GM12878 (cell line): ENCODE results near the gene SYNGAP1. TPM values are rescaled to one million over a fixed set of nuclear protein-coding genes. Genes with fewer than 3 reads are reported as not detected.

Experiments
- BACH1 ChIP-seq: fragments of 450-650 bp; IDR thresholded peaks from 2 replicates; pipeline ENCODE4 v1.6.1; 2017; ENCODE audit warnings: mild to moderate bottlenecking, borderline replicate concordance
- GABPA ChIP-seq: IDR thresholded peaks from 2 replicates; pipeline ENCODE4 v1.6.1; 2014; ENCODE audit warnings: antibody characterized with exemption, low read depth, mild to moderate bottlenecking, inconsistent platforms
- GATAD2B ChIP-seq: fragments of 450-650 bp; conservative IDR thresholded peaks from 2 replicates; pipeline ENCODE4 v1.6.1; 2017; ENCODE audit warnings: low read depth, mild to moderate bottlenecking, moderate library complexity
- HDGF ChIP-seq: fragments of 450-650 bp; IDR thresholded peaks from 2 replicates; pipeline ENCODE4 v1.6.1; 2016; ENCODE audit warnings: antibody characterized with exemption
- KAT2A ChIP-seq: conservative IDR thresholded peaks from 2 replicates; pipeline ENCODE4 v1.6.1; 2011; ENCODE audit warnings: low read depth, low read length; ENCODE audit not compliant: control insufficient read depth
- LARP7 ChIP-seq: fragments of 450-650 bp; IDR thresholded peaks from 2 replicates; pipeline ENCODE4 v1.6.1; 2017; ENCODE audit warnings: mild to moderate bottlenecking
- NBN ChIP-seq: fragments of 450-650 bp; IDR thresholded peaks from 2 replicates; pipeline ENCODE4 v1.6.1; 2016
- NR2F1 ChIP-seq: fragments of 450-650 bp; conservative IDR thresholded peaks from 2 replicates; pipeline ENCODE4 v1.6.1; 2017; ENCODE audit warnings: mild to moderate bottlenecking
- PRDM15 ChIP-seq: fragments of 450-650 bp; formaldehyde crosslinking; IDR thresholded peaks from 2 replicates; pipeline ENCODE4 v1.4.0; 2020; ENCODE audit warnings: mild to moderate bottlenecking, moderate library complexity
- SIX5 ChIP-seq: IDR thresholded peaks from 2 replicates; pipeline ENCODE4 v1.6.1; 2011; ENCODE audit warnings: mild to moderate bottlenecking, low read depth, low read length, moderate library complexity; ENCODE audit not compliant: severe bottlenecking
- SMAD5 ChIP-seq: IDR thresholded peaks from 2 replicates; pipeline ENCODE4 v1.6.1; 2016; ENCODE audit warnings: antibody characterized with exemption, low read depth
- SMC3 ChIP-seq: IDR thresholded peaks from 2 replicates; pipeline ENCODE4 v1.6.1; 2011; ENCODE audit warnings: low read length, improper control_type of control experiment, borderline replicate concordance
- STAT3 ChIP-seq: IDR thresholded peaks from 2 replicates; pipeline ENCODE4 v1.6.1; 2011; ENCODE audit warnings: low read depth, low read length, improper control_type of control experiment
- SUZ12 ChIP-seq: fragments of 200-600 bp; sonication (generic); IDR thresholded peaks from one replicate; pipeline ENCODE4 v1.6.1; 2018; ENCODE audit warnings: antibody characterized with exemption, mild to moderate bottlenecking; ENCODE audit not compliant: unreplicated experiment
- TAF1 ChIP-seq: IDR thresholded peaks from 2 replicates; pipeline ENCODE4 v1.6.1; 2011; ENCODE audit warnings: mild to moderate bottlenecking, low read depth, low read length, borderline replicate concordance
- ZBED1 ChIP-seq: IDR thresholded peaks from 2 replicates; pipeline ENCODE4 v1.6.1; 2016; ENCODE audit warnings: borderline replicate concordance
- ZNF274 ChIP-seq: IDR thresholded peaks from one replicate; pipeline ENCODE4 v1.8.0; 2011; ENCODE audit not compliant: insufficient read length, insufficient read depth
- polyA plus RNA-seq, 11 experiments: library from polyadenylated mRNA; depleted of rRNA in 4 of 11; unstranded in 6 of 11; stranded (reverse) in 5 of 11; fragments of >200 nt; fragmentation: Nextera tagmentation in 4 of 11; fragmentation: Illumina TruSeq in 1 of 11; extraction: Ambion mirVana in 4 of 11; extraction: Trizol in 1 of 11; gene quantifications; 1 replicate in 1 of 11; 2 replicates in 10 of 11; pipeline versions ENCODE4 v1.2.1 to v1.2.3, GENCODE V29; 2011 to 2016; ENCODE audit warnings: inconsistent platforms in 2 of 11, missing spikeins in 2 of 11, low read depth in 1 of 11
- total RNA-seq, 4 experiments: library from RNA; depleted of rRNA in 3 of 4; stranded (reverse); fragments of >200 nt in 3 of 4; fragmentation: Illumina TruSeq in 1 of 4; extraction: Trizol in 1 of 4; gene quantifications; 2 replicates each; pipeline versions ENCODE4 v1.2.1 to v1.2.3, GENCODE V29; 2013 to 2021
- TF ChIP-seq, protein P1 (sequence below): fragments of 450-650 bp; formaldehyde crosslinking; IDR thresholded peaks from 2 replicates; pipeline ENCODE4 v1.5.0; 2022; ENCODE audit warnings: mild to moderate bottlenecking, missing genetic modification characterization
- TF ChIP-seq, protein P2 (sequence below), 3 experiments: IDR thresholded peaks in 2 of 3; conservative IDR thresholded peaks in 1 of 3; 2 replicates each; pipeline ENCODE4 v1.5.1; 2011; ENCODE audit warnings: low read depth in 3 of 3, low read length in 3 of 3, mild to moderate bottlenecking in 3 of 3, control low read depth in 2 of 3, moderate library complexity in 2 of 3, inconsistent platforms in 1 of 3, mixed read lengths in 1 of 3; ENCODE audit not compliant: control insufficient read depth in 2 of 3, insufficient read depth in 1 of 3; ENCODE audit errors: extremely low read depth in 1 of 3
- TF ChIP-seq, protein P3 (sequence below): IDR thresholded peaks from 2 replicates; pipeline ENCODE4 v1.6.1; 2012; ENCODE audit warnings: low read depth, low read length, improper control_type of control experiment
- TF ChIP-seq, protein P4 (sequence below): fragments of 150-350 bp; IDR thresholded peaks from 2 replicates; pipeline ENCODE4 v1.6.1; 2014; ENCODE audit warnings: mild to moderate bottlenecking, low read depth, low read length

Gene SYNGAP1
- total and polyA plus RNA-seq, 10 of the 15 experiments (the other 5 are each of a cell fraction or from before 2014, with no cell fraction given), result 0.05 to 9.2 (median 1.2) TPM

- TF ChIP-seq, protein P1, sequence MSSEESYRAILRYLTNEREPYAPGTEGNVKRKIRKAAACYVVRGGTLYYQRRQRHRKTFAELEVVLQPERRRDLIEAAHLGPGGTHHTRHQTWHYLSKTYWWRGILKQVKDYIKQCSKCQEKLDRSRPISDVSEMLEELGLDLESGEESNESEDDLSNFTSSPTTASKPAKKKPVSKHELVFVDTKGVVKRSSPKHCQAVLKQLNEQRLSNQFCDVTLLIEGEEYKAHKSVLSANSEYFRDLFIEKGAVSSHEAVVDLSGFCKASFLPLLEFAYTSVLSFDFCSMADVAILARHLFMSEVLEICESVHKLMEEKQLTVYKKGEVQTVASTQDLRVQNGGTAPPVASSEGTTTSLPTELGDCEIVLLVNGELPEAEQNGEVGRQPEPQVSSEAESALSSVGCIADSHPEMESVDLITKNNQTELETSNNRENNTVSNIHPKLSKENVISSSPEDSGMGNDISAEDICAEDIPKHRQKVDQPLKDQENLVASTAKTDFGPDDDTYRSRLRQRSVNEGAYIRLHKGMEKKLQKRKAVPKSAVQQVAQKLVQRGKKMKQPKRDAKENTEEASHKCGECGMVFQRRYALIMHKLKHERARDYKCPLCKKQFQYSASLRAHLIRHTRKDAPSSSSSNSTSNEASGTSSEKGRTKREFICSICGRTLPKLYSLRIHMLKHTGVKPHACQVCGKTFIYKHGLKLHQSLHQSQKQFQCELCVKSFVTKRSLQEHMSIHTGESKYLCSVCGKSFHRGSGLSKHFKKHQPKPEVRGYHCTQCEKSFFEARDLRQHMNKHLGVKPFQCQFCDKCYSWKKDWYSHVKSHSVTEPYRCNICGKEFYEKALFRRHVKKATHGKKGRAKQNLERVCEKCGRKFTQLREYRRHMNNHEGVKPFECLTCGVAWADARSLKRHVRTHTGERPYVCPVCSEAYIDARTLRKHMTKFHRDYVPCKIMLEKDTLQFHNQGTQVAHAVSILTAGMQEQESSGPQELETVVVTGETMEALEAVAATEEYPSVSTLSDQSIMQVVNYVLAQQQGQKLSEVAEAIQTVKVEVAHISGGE, result no peak
- TF ChIP-seq PRDM15, result no peak
- no peak for TF ChIP-seq NBN
- TF ChIP-seq STAT3, result no peak
- no peak for TF ChIP-seq SIX5
- TF ChIP-seq GABPA, result no peak
- no peak for TF ChIP-seq TAF1
- TF ChIP-seq SMC3, result no peak
- no peak; the same call in 1 of the 2 replicates for TF ChIP-seq GATAD2B
- TF ChIP-seq SMAD5, result no peak
- TF ChIP-seq HDGF, result no peak
- TF ChIP-seq BACH1, result no peak
- no peak for TF ChIP-seq KAT2A
- TF ChIP-seq LARP7, result 0 out of 2 replicates have a peak, but pooled peaks have one; percentile 43
- no peak for TF ChIP-seq ZBED1
- TF ChIP-seq NR2F1, result 0 out of 2 replicates have a peak, but pooled peaks have one; percentile 15
- TF ChIP-seq, protein P2, sequence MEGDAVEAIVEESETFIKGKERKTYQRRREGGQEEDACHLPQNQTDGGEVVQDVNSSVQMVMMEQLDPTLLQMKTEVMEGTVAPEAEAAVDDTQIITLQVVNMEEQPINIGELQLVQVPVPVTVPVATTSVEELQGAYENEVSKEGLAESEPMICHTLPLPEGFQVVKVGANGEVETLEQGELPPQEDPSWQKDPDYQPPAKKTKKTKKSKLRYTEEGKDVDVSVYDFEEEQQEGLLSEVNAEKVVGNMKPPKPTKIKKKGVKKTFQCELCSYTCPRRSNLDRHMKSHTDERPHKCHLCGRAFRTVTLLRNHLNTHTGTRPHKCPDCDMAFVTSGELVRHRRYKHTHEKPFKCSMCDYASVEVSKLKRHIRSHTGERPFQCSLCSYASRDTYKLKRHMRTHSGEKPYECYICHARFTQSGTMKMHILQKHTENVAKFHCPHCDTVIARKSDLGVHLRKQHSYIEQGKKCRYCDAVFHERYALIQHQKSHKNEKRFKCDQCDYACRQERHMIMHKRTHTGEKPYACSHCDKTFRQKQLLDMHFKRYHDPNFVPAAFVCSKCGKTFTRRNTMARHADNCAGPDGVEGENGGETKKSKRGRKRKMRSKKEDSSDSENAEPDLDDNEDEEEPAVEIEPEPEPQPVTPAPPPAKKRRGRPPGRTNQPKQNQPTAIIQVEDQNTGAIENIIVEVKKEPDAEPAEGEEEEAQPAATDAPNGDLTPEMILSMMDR (IDR thresholded peaks at IDR 0.05 in 2 of 3, conservative IDR thresholded peaks at IDR 0.05 in 1 of 3; ENCODE audit: control insufficient read depth in 2 of 3, extremely low read depth in 1 of 3, insufficient read depth in 1 of 3, low read depth in 3 of 3, low read length in 3 of 3), result peak in 1 of 3 experiments; percentile 12; a peak in 2 of 6 replicates
- TF ChIP-seq ZNF274, result no peak
- TF ChIP-seq, protein P3, sequence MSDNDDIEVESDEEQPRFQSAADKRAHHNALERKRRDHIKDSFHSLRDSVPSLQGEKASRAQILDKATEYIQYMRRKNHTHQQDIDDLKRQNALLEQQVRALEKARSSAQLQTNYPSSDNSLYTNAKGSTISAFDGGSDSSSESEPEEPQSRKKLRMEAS, result no peak
- no peak for TF ChIP-seq SUZ12
- TF ChIP-seq, protein P4, sequence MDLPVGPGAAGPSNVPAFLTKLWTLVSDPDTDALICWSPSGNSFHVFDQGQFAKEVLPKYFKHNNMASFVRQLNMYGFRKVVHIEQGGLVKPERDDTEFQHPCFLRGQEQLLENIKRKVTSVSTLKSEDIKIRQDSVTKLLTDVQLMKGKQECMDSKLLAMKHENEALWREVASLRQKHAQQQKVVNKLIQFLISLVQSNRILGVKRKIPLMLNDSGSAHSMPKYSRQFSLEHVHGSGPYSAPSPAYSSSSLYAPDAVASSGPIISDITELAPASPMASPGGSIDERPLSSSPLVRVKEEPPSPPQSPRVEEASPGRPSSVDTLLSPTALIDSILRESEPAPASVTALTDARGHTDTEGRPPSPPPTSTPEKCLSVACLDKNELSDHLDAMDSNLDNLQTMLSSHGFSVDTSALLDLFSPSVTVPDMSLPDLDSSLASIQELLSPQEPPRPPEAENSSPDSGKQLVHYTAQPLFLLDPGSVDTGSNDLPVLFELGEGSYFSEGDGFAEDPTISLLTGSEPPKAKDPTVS, result no peak
Observed at GRCh38 chr6:33427585-33428223, 7.8 kb downstream of the SYNGAP1 start (continued).
